Measurements from ENCODE around the gene ITGA2B.
"Not testable (repeated sequence)": the region's sequence is repeated elsewhere in the genome, so short reads cannot be mapped to it uniquely, and the experiment has no call there.

The ITGA2B gene

DNA sequence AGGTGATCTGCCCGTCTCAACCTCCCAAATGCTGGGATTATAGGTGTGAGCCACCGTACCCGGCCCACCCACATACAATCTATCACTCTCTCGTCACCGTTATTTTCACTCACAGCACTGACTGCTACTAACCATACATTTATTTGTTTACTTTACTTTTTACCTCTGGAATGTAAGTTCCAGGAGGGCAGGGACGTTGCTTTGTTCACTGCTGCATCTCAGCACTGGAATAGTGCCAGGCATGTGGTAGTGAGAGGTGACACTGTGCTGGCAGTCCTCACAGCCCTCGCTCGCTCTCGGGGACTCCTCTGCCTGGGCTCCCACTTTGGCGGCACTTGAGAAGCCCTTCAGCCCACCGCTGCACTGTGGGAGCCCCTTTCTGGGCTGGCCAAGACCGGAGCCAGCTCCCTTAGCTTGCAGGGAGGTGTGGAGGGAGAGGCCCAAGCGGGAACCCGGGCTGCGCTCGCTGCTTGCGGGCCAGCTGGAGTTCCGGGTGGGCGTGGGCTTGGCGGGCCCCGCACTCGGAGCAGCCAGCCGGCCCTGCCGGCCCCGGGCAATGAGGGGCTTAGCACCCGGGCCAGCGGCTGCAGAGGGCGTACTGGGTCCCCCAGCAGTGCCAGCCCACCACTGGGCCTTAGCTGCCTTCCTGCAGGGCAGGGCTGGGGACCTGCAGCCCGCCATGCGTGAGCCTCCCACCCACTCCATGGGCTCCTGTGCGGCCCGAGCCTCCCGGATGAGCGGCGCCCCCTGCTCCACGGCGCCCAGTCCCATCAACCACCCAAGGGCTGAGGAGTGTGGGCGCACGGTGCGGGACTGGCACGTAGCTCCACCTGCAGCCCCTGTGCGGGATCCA lies 20.8 kb downstream of the ITGA2B start:
- DNase-seq: not testable (repeated sequence)

DNA sequence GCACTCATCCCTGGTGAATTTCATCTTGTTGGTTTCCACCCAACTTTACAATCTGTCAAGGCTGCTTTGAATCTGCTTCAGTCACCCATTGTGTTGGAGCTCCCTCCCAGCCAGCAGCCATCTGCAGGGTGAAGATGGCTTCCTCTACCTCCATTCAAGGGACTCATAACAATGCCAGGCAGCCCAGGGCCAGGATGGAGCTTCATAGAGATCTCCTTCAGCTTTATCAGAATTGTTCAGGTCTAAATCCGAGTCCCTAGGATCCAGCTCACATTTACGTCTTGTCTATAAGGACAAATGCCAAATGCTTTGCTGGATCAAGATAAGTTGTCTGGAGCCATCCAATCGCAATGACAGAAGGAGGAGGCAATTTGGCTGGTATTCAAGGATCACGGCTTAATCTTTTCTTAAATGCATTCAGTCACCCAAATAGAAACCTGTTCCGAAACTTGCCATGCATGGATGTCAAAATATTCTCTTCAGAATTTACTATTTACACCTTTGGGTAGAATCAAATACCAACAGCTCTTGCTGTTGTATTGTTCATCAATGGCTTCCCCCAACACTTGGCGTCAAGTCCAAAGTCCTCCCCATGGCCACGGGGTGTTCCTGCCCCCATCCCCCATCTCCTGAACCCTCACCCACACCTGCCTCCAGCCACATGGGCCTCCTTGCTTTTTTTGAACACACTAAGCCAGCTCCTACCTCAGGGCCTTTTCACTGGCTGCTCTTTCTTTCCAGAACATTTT lies 22.0 kb downstream of the ITGA2B start:
- no peak for DNase-seq

DNA sequence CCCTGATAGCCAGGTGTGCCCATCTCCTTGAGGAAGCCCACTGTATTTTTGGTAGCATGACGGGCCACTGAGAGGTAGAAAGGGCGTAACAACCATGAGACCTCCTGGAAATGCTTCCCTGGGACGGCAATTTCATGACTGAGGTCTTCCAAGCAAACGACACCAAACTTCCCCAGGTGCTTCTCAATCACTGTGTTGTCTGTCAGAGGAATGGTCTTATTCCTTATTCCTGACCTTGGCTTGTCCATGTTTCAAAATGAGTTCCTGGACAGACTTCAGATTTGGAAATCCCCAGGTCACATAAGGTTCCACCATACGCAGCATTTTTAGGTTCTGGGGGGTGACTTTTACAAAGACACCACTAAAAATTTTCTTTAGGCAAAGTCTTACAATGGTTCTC lies 24.4 kb downstream of the ITGA2B start:
- not testable (repeated sequence) for DNase-seq

DNA sequence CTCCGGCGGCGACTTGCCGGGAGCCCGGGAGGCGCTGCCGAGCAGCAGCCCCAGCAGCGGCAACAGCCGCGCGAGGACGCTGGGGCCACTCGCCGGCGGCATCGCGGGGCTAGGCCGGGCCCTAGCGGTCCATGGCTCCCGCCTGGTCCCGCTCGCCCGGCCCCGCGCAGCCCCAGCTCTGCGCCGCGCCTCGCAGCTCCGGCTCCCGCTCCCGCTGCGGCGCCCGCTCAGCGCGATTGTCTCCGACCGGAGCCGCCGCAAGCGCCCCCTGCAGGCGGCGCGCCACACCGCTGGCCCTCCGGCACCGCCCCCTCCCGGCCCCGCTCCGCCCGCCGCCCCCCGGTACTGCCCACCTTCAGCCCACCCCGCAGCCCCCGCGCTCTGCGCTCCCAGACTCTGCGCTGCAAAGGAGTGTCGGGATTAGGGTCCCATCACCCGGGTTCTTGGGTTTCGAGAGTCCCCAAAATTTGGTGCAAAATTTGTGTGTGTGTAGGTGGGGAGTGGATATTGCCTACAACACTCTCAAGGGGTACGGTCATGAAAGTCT lies 25.8 kb downstream of the ITGA2B start, which contains the start of gene FAM171A2:
Gene FAM171A2, minus strand, starts transcription at position 241 of the 547 bp plus-strand sequence. Its CDS starts 139 bp downstream, at position 102.
- peak; percentile 51 for DNase-seq

DNA sequence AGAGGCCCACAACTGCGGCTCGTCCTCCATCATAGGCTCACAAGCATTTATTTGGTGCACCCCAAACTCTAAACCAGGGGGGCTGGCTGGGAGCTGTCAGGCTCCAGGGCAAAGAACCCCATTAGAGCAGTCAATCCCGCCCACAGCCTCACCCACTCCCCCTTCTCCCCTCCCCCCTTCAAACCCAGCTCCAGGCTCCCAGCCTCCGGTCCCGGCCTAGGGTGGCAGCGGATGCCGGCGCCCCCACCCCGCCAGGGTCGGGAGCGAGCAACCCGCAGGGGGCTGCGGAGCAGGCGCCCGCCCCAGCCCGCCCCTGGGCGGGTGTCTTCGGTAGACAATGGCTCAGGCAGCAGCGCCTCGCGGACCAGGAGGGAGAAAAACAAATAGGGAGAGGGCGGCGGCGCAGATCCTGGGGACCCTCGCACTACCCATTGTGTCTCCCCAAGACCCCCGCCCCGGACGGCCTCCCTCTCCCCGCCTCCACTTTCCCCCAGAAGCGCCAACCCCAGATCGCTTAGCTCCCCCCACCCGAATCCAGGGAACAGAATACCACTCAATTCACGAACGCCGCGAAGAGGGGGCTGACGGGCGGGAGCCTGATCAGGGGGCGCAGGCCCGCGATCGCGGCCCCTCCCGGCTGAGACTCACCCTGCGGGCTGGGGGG lies 26.4 kb downstream of the ITGA2B start:
- DNase-seq: no peak

DNA sequence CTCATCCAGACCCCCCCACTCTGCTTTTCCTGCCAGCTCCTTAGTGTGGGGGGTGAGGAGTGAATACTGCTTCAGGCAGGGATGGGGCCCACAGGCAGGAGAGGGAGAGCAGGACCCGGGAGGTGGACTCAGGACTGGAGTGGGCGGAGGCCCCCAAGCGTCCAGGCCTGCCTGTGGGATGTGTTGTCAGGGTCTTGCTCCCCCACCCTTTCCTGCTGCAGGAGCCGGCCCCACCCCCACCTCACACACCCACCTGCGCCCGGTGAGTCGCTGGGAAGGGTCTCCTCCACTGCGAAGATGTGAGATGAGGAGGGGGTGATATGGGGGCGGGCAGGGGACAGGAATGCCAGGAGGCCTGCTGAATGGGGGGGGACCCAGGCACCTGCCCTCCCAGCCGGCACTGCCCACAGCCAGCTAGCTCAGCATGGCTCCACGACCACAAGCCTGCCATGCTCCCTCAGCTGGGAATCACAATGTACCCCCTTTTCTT lies 26.9 kb downstream of the ITGA2B start:
- DNase-seq: no peak

DNA sequence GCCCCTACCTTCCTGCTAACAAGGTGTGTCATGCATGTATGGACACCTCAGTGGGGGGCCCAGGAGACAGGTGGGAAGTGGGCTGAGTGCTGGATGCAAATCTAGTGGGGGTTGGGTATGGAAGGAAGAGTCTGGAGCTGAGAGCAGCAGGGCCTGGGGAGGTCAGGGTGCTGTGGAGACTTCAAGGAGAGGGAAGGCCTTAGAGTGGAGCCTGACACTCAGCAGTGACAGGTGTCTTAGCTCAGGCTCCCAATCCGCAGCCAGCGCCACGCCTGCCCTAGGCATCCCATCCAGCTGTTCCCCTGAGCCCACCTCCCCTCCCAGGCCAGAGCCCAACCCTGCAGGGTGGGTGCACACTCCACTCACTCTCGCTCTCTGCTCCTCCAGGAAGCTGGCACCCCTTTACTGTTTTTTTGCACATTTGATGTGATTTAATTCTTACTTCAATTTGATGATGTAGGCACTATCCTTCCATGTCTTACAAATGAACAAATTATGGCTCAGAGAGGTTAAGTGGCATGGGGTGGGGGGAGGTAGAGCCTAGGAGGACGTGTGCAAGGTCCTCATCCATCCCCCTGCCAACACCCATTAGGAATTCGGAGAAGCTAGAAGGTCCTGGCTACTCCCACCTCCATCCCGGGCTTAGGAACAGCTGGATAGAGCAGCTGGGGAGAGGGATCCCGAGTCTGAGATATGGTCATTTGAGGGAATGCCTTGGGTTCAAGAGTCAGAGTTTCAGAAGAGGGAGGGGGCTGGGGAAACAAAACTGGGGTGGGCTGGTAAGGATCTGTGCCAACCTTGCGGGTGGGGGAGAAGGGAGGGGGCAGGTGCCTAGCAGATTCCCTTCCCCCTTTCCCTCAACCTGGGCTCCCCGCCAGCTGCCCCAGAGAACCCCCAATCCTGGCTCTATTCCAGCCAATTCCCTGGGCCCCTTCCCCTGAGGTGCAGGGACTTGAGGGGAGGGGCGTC lies 27.9 kb downstream of the ITGA2B start:
- no peak for DNase-seq

DNA sequence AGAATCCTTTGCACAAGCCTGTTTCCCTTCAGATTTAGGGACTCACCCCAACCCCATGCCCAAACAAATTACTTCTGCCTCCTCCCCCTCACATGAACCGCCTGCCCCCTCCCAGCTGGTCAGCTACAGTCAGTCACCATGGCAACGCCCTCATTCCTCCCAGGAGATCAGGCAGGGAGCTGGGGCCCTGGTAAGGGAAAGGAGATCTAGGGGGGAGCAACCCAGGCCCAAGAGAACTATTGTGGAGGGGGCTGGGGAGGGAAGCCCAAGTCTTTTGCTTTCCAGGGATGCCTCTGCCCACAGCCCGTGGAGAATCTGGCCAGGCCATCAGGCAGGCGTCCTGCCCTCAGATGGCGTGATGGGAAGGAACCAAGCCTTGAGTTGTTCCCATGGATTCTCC lies 28.6 kb downstream of the ITGA2B start:
- no peak for DNase-seq

DNA sequence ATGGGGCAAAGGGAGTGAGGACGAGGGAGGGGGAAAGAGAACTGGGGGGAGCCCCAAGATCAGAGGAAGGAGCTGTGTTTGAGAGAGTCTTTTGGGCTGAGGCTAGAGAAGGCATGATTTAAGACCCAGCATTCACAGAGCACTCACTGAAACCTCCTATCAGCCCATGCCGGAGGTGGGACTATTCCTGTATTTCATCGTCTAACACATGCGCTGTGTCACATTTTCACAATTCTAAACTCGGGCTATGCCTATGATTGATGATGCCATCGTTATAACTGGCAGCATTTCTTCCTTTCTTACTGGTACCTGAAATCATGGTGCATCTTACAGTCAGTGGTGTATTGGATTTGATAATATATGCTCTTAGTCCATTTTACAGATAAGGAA lies 29.3 kb downstream of the ITGA2B start:
- no peak for DNase-seq

DNA sequence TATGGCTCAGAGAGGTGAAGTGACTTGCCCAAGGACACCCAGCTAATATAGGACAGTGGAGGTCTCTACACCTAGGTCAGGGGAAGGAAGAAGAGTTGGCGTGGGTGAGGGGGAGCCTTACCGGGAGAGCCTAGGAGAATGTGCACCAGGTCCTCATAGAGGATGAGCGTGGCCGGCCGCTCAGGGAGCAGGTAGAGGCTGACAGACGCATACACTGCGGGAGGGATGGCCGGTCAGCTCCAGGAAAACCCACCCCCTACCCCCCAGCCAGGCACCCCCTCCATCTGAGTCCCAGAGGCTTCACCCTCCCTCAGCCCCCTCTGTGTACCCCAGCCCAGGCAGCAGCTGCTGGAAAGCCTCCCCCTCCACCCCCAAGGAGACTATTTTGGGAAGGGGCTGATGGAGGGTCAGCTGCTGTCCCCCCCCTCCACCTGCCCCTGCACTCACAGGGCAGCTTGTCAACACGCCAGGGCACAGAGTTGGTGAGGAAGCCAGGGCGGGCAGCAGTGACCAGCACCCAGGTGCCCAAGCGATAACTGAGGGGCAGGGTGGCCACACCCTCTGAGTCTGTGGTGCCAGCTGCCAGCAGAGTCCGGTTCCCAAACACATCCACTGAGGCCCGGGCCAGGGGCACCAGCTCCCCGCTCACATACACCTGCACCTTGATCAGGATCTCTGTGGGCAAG lies 29.8 kb downstream of the ITGA2B start:
- DNase-seq: no peak

DNA sequence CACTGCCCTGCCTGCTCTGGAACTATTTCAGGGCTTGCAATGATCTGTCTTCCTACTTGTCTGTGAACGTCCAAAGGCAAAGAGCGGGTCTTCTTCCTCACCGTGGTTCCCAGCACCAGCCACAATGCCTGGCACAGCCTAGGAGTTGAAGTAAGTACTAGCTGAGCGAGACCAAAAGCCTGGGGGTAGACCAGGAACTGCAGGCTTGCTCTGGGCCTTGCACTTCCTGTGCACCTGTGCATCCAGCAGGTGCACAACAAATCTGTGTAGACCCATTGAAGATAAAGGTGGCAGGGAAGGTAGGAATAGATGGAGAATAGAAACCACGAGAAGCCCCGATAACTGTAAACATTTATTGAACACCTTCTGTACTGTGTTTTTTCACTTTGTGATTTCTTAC lies 30.4 kb downstream of the ITGA2B start:
- DNase-seq: no peak

DNA sequence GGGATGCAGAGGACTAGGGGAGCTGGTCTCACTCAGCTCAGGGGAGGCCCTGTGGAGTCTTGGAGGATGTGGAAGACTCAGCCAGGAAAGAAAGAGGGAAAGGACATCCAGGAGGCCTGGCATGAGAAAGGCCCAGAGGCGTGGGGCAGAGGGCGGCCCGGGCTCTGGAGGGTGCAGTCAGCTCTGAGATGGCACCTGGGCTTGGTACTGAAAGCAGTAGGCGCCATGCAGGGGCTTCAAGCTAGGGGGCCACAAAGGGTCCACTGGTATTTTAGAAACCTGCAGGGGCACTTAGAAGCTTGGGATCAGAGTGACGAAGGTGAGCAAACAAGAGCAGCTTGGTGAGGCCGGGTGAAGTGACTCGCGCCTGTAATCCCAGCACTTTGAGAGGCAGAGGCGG lies 31.4 kb downstream of the ITGA2B start:
- DNase-seq: no peak

DNA sequence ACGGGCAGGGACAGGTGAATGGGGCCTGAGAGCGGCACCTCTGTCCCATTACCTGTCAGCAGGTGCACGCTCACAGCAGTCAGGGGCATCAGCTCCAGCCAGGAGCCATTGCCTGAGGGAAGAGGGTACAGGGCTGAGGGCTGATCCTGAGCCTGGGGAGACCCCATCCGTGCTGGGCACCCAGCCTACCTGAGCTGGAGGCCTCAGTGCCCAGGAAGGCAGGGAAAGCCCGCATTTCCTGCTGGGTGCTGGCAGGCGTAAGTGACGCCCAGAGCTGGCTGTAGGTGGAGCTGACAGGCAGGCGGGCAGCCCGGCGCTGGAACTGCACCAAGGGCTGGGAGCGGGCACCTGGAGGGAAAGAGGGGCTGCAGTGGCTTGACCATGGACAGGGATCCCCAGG lies 33.2 kb downstream of the ITGA2B start:
- no peak for DNase-seq

DNA sequence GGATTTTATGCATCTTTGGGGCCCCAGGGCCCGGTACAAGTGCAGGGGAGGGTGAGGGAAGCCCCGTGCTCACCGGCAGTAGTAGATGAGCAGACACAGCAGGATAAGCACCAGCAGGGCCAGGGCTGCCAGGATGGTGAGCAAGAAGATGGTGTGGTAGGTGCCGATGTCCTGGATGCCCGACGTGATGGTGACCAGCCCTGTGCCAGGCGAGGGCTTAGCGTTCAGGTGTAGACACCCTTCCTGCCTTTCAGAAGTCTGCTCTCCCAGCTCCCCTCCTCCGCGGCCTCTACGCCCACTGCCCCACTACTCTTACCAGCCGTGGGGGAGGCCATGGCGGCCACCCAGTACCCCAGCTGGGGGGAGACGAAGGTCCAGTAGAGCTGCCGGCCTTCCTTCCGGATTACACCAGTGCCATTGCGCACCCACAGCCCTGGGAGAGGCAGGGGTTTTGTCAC lies 33.8 kb downstream of the ITGA2B start:
- DNase-seq: no peak

DNA sequence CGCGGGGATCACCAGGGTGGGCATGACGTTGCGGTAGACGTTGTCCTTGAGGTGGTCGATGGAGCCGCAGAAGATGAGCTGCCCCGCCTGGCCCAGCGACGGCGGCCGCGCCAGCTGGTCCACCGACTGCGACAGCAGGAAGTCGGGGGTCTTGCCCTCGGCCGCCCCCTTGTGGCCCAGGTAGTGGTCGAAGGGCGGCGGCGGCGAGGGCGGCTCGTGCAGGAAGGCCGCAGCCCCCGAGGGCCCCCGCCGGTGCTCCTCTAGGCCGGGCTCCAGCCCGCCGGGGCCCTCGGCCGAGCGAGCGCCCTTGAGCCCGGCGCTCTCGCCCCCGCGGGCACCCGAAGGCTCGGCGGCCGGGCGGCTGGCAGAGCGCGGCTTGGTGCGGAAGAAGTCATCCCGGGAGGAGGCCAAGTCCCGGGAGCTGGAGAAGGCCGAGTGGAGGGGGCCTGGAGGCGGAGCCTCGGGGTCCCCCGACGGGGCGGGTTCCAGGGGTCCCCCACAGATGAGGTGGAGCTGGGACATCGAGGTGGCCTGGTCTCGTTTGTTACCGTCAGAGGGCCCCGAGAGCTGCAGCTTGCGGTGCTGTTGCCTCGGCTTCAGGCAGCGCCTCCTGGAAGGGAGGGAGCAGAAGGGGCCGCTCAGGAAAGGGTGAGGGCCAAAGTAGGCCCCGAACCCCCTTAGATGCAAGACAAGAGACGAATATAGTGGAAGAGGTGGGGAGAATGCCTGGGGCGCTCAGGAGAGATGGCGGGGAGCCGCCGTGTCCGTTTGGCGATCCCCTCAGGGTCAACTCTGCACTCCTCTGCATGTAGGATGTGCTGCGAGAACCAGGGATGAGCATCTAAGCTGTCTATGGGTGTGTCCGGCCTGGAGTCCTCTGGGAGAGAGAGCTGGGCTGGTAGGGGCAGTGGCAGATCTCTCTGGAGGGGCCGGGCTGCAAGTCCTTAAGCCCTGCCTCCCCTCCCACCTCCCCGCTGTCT lies 34.6 kb downstream of the ITGA2B start:
- peak; percentile 48 for DNase-seq

DNA sequence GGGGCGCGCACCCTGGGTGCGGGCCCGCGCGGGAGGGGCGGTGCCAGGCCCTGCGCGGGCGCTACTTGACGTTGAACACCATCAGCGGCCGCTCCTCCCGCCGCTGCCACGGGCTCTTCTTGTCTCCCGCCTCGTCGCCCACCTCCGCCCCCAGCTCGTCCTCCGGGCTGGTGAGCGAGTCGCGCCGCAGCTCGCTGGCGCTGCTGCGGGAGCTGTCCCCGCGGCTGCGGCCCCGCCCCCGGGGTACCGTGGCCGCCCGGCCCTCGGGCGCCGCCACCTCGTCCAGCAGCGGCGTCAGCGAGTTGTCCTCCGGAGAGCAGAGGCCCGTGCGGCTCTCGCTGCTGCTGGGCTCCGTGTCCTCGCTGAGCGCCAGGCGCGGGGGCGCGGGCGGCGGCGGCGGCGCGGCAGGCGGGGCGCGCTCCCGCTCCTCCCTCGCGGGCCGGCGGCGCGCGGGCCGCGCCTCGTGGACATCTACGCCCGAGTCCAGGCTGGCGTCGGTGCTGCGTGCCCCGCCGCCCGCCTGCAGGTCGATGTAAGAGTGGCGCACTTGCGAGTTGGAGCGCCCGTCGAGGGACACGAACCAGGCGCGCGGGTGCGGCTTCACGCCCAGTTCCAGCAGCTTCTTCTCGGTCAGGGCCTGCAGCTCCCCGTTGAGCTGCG lies 35.6 kb downstream of the ITGA2B start:
- no peak for DNase-seq

DNA sequence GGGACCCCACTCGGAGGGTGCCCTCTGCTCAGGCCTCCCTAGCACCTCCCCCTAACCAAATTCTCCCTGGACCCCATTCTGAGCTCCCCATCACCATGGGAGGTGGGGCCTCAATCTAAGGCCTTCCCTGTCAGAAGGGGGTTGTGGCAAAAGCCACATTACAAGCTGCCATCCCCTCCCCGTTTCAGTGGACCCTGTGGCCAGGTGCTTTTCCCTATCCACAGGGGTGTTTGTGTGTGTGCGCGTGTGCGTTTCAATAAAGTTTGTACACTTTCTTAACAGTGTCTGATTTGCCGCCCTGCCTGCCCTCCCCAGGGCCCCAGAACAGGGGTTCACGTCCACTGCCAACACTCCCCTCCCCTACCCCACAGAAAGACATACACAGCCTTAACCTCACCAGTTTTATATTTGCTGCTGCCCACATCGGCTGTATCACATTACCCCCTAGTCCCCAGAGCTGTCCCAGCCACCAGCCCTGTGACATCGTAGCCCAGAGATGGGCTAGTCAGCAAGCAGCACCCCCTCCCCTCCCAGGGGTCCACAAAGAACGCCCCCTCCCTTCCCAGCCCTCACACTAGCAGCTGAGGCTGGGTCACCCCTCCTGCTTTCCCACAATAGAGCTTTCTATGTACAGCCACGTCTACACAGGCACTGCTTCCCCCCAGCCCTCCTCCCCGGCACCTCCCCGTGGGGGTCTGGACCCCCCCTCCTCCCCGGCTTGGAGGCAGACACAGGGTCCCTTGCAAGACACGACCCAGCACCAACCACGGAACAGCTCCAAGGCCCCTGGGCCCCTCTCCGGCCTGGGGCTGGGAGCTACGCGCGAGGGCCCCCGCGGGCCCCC lies 36.4 kb downstream of the ITGA2B start:
- no peak for DNase-seq

All from CD4-positive, alpha-beta T cell treated with Interleukin-15 for 1 hour (primary cell).